Breast epithelium (tissue), 3 donors: ENCODE measurements around the gene ERN2.

Experiments
- POLR2A ChIP-seq: fragments of 450-650 bp; IDR thresholded peaks from one replicate; pipeline ENCODE4 v1.6.1; 2016; ENCODE audit warnings: antibody characterized with exemption, mild to moderate bottlenecking, moderate library complexity
- TF ChIP-seq, protein P1 (sequence below), 3 donors: fragments of 450-650 bp; IDR thresholded peaks; one replicate each; pipeline ENCODE4 v1.5.1; 2016 to 2017; ENCODE audit warnings: antibody characterized with exemption in 3 of 3, mild to moderate bottlenecking in 3 of 3, moderate library complexity in 3 of 3

DNA sequence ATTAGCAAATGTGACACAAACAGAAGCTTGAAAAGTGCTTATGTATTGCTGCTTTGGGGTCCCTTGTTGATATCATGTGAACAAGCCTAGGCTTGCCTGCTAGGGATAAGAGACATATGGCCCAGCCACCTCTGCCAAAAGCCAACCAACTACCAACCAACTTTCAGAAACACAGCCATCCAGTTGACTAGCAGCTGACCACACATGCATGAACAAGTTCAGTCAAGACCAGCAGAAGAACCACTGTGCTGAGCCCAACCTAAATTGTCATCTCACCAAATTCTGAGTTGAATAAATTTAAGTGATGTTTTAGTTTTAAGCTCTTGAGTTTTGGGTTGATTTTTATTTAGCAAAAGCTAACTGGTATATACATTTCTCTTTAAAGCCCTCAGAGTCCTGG, 3.5 kb downstream of the ERN2 start:
- no peak for TF ChIP-seq POLR2A
- TF ChIP-seq, protein P1, sequence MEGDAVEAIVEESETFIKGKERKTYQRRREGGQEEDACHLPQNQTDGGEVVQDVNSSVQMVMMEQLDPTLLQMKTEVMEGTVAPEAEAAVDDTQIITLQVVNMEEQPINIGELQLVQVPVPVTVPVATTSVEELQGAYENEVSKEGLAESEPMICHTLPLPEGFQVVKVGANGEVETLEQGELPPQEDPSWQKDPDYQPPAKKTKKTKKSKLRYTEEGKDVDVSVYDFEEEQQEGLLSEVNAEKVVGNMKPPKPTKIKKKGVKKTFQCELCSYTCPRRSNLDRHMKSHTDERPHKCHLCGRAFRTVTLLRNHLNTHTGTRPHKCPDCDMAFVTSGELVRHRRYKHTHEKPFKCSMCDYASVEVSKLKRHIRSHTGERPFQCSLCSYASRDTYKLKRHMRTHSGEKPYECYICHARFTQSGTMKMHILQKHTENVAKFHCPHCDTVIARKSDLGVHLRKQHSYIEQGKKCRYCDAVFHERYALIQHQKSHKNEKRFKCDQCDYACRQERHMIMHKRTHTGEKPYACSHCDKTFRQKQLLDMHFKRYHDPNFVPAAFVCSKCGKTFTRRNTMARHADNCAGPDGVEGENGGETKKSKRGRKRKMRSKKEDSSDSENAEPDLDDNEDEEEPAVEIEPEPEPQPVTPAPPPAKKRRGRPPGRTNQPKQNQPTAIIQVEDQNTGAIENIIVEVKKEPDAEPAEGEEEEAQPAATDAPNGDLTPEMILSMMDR (IDR thresholded peaks at IDR 0.05), result no peak
